ENCODE results near the gene GYPA. TPM values are rescaled to one million over a fixed set of nuclear protein-coding genes. Genes with fewer than 3 reads are reported as not detected.
"Not testable (repeated sequence)": the region's sequence is repeated elsewhere in the genome, so short reads cannot be mapped to it uniquely, and the experiment has no call there.

The GYPA gene
- total RNA-seq, 1 donor from 2014 or later, result not detected

DNA sequence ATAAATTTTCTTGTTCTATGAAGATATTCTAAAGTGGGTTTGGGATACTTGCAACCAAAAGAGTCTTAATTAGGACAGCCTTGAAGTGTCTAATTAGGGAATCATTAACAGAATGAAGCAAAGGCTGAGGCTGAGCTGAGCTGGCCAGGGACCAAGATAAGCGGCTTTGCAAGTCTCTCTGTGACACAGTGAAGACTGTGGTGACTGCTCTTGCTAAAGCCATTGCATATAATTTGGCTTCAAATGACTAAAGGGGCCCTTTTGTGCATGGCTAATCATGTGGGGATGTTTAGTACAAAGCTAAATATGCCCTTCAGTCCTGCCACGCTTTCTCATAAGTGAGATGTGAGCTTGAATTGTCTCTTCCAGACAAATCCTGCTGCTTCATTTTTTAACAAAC lies 31.2 kb upstream of the GYPA start:
- Mint-ChIP-seq H3K27me3 (ENCODE audit: unreplicated experiment) (peaks cover under 1% of the 10 kb centered on the region), H3K27ac (ENCODE audit: unreplicated experiment) (no peak overlapping the region), H3K36me3 (ENCODE audit: low read depth, unreplicated experiment) (no peaks in the 10 kb centered on the region), H3K9me3 (ENCODE audit: unreplicated experiment) (no peaks in the 10 kb centered on the region), H3K4me3 (ENCODE audit: unreplicated experiment) (no peak overlapping the region), H3K4me1 (ENCODE audit: unreplicated experiment) (no peaks in the 10 kb centered on the region)
- no peak for DNase-seq (ENCODE audit: low spot score)
- TF ChIP-seq, protein P1, sequence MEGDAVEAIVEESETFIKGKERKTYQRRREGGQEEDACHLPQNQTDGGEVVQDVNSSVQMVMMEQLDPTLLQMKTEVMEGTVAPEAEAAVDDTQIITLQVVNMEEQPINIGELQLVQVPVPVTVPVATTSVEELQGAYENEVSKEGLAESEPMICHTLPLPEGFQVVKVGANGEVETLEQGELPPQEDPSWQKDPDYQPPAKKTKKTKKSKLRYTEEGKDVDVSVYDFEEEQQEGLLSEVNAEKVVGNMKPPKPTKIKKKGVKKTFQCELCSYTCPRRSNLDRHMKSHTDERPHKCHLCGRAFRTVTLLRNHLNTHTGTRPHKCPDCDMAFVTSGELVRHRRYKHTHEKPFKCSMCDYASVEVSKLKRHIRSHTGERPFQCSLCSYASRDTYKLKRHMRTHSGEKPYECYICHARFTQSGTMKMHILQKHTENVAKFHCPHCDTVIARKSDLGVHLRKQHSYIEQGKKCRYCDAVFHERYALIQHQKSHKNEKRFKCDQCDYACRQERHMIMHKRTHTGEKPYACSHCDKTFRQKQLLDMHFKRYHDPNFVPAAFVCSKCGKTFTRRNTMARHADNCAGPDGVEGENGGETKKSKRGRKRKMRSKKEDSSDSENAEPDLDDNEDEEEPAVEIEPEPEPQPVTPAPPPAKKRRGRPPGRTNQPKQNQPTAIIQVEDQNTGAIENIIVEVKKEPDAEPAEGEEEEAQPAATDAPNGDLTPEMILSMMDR (IDR thresholded peaks at IDR 0.05; ENCODE audit: unreplicated experiment), result no peak

DNA sequence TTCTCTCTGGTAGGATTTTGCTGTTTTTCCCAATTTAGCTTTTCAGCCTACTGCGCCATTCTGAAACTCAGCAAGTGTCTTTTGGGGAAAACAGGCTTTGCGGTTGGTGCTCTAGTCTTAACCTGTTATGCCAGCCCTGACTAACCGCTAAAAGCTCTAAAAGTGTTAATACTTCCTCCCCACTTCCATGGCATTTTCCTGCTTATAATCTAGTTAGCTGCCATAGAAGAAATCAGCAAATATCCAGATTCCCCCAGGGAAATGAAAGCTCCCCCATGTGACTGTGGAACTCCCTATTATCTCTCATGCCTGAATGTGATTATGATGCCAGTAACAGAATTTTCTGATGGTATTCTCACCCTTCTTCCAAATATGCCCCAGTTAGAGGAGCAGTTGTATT lies 28.7 kb upstream of the GYPA start:
- H3K27me3 Mint-ChIP-seq (ENCODE audit: unreplicated experiment), result peaks cover 1% of the 10 kb centered on the region
- no peaks in the 10 kb centered on the region for H3K9me3 Mint-ChIP-seq (ENCODE audit: unreplicated experiment)
- no peak overlapping the region for H3K4me3 Mint-ChIP-seq (ENCODE audit: unreplicated experiment)
- no peaks in the 10 kb centered on the region for H3K4me1 Mint-ChIP-seq (ENCODE audit: unreplicated experiment)
- H3K36me3 Mint-ChIP-seq (ENCODE audit: low read depth, unreplicated experiment), result no peaks in the 10 kb centered on the region
- no peak for DNase-seq (ENCODE audit: low spot score)
- H3K27ac Mint-ChIP-seq (ENCODE audit: unreplicated experiment), result no peak overlapping the region
- TF ChIP-seq, protein P1 (IDR thresholded peaks at IDR 0.05; ENCODE audit: unreplicated experiment), result no peak

DNA sequence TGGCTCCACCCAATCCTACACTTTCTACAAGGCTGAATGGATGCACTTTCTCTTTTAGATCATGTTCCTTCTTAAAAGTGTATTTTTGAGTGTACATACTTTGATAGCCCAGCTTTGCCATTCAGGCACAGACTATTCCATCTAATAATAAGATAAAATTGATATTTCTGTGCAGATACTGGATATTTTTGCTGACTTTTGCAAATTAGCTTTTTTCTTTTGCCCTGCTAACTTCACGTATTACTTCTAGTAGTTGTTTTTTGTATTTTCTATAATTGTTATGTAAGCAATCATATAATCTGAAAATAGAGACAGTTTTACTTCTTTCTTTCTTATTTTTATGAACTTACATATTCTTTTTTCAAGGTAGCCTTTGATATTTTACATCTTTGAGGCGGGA lies 13.5 kb upstream of the GYPA start:
- Mint-ChIP-seq H3K9me3 (ENCODE audit: unreplicated experiment) (peaks cover 6% of the 10 kb centered on the region), H3K36me3 (ENCODE audit: low read depth, unreplicated experiment) (no peaks in the 10 kb centered on the region), H3K27me3 (ENCODE audit: unreplicated experiment) (peaks cover 1% of the 10 kb centered on the region), H3K4me1 (ENCODE audit: unreplicated experiment) (no peaks in the 10 kb centered on the region), H3K27ac (ENCODE audit: unreplicated experiment) (no peak overlapping the region), H3K4me3 (ENCODE audit: unreplicated experiment) (no peak overlapping the region)
- TF ChIP-seq, protein P1 (IDR thresholded peaks at IDR 0.05; ENCODE audit: unreplicated experiment), result no peak
- DNase-seq (ENCODE audit: low spot score), result no peak

DNA sequence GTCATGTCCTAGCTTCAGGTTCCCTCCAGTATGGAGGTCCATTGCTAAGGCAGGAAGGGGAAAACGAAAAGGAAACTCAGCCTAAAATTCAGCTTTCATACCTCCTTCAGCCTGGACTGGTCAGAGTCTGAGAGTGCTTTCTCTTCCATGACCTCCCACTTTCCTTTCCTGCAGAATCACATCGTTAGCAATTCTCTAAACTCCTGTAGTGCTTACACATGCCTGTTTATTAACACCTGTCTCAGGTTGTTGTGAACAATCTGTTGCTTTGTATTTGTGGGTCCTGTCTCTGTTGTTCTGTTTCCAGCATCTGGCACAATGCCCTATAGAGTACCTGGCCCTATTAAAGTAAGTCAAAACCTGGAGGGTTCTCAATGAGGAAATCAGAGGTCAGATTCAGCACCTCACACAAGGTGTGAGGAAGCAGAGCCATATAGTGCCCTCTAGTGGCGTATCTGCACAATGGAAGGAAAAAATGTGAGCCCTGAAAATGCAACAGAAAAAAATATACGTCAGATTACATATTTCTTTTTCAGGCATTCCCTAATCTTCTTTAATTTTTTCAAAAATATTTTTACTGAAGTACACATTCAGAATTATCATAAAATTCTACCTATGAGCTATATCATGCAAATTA lies 2.3 kb upstream of the GYPA start:
- peak; percentile 18 for DNase-seq (ENCODE audit: low spot score)
- not testable (repeated sequence) for H3K4me1 Mint-ChIP-seq (ENCODE audit: unreplicated experiment); H3K36me3 Mint-ChIP-seq (ENCODE audit: low read depth, unreplicated experiment); H3K27me3 Mint-ChIP-seq (ENCODE audit: unreplicated experiment); H3K4me3 Mint-ChIP-seq (ENCODE audit: unreplicated experiment); H3K27ac Mint-ChIP-seq (ENCODE audit: unreplicated experiment); H3K9me3 Mint-ChIP-seq (ENCODE audit: unreplicated experiment)
- TF ChIP-seq, protein P1 (IDR thresholded peaks at IDR 0.05; ENCODE audit: unreplicated experiment), result peak; percentile 75

DNA sequence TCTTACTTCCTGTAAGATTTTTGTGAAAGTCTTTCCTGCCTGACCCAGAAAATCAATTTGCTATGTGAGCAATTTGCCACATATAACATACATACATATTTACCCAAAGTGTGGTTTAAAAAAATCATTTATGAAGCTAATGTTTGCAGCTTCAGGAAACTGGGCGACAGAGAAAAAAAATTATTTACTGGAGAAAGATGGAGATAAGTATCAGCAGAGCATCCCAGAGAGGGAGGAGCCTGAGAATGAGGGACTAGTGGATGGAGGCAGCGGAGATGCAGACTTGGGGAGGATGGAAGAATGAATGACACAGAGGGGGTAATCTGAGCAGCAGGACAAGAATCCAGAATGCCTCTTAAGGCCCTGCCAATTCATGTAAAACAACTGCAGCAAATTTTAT lies 975 bp upstream of the GYPA start:
- Mint-ChIP-seq H3K27ac (ENCODE audit: unreplicated experiment) (no peak overlapping the region), H3K36me3 (ENCODE audit: low read depth, unreplicated experiment) (no peaks in the 10 kb centered on the region), H3K27me3 (ENCODE audit: unreplicated experiment) (no peaks in the 10 kb centered on the region), H3K4me1 (ENCODE audit: unreplicated experiment) (peaks cover 4% of the 10 kb centered on the region), H3K9me3 (ENCODE audit: unreplicated experiment) (no peaks in the 10 kb centered on the region), H3K4me3 (ENCODE audit: unreplicated experiment) (no peak overlapping the region)
- DNase-seq (ENCODE audit: low spot score), result no peak
- TF ChIP-seq, protein P1 (IDR thresholded peaks at IDR 0.05; ENCODE audit: unreplicated experiment), result no peak

DNA sequence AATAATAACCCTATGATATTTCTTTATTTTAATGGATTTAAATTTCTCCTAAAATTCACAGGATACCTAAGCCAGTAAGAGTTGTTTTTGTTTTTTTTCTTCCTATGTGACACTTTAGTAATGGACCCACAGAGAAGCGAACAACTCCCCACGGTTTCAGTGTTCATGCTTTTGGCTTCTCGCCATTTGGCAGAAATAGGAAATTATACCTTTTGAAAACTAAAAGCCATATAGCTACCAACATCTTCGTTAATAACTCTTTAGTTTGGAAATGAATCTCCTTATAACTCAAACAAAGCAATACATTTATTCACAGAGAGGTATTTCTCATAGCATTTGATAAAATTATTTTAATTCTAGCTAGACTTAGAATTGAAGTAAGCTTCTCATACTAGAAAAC lies 527 bp downstream of the GYPA start:
- not testable (repeated sequence) for H3K4me3 Mint-ChIP-seq (ENCODE audit: unreplicated experiment); DNase-seq (ENCODE audit: low spot score); H3K27me3 Mint-ChIP-seq (ENCODE audit: unreplicated experiment); H3K36me3 Mint-ChIP-seq (ENCODE audit: low read depth, unreplicated experiment); H3K27ac Mint-ChIP-seq (ENCODE audit: unreplicated experiment); H3K4me1 Mint-ChIP-seq (ENCODE audit: unreplicated experiment); H3K9me3 Mint-ChIP-seq (ENCODE audit: unreplicated experiment)

DNA sequence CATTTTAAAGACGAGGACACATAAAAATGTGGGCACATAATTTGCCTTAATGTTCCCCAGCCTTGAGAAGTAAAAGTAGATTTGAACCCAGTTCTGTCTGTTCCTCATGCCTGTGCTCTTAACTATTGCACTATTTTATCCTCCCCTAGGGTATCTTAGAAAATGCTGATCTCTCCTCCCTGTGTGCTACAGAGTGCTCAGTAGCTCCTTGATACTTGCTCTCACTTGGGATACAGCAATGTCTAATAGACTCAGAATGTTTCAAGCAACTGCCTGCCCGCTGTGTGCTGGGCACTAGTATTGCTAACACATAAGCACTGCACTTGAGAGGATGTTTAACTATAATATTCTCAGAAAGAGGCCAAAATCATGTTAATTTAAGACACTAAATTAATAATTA lies 971 bp downstream of the GYPA start:
- H3K4me3 Mint-ChIP-seq (ENCODE audit: unreplicated experiment); H3K36me3 Mint-ChIP-seq (ENCODE audit: low read depth, unreplicated experiment); H3K4me1 Mint-ChIP-seq (ENCODE audit: unreplicated experiment); DNase-seq (ENCODE audit: low spot score); H3K27me3 Mint-ChIP-seq (ENCODE audit: unreplicated experiment); H3K9me3 Mint-ChIP-seq (ENCODE audit: unreplicated experiment); H3K27ac Mint-ChIP-seq (ENCODE audit: unreplicated experiment): not testable (repeated sequence)

DNA sequence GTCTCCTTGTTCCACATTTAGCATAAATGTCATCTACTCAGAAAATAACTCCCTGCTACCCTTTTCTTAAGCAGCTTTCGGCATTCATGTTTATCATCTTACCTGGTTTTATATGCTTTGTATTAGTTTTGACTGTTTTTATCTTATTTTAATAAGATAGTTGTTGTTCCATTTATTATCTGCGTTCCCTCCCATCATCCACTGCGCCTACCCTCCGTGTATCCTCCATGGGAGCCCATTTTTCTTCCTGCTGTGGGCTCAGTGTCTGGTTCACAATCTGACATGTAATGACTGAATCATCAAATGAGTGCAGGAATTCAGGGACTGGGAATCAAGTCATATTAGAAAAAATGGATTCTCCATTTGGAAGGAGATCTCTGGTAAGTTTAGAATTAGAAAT lies 2.3 kb downstream of the GYPA start:
- not testable (repeated sequence) for H3K27ac Mint-ChIP-seq (ENCODE audit: unreplicated experiment); H3K9me3 Mint-ChIP-seq (ENCODE audit: unreplicated experiment); H3K27me3 Mint-ChIP-seq (ENCODE audit: unreplicated experiment); H3K36me3 Mint-ChIP-seq (ENCODE audit: low read depth, unreplicated experiment); H3K4me1 Mint-ChIP-seq (ENCODE audit: unreplicated experiment); H3K4me3 Mint-ChIP-seq (ENCODE audit: unreplicated experiment); DNase-seq (ENCODE audit: low spot score)
